ENCODE data around the gene S100A14. TPM values are rescaled to one million over a fixed set of nuclear protein-coding genes. Genes with fewer than 3 reads are reported as not detected.

S100A14 gene
- total RNA-seq, 1 experiment from 2014 or later: 624 TPM

- H3K4me3 ChIP-seq (ENCODE audit: low read depth, low read length): no peak overlapping the region
- TF ChIP-seq CTCF (IDR thresholded peaks at IDR 0.05; ENCODE audit: insufficient read depth in 1 of 2, low read depth in 1 of 2, low read length in 1 of 2, severe bottlenecking in 1 of 2, unreplicated experiment in 1 of 2): no peak
- H3K36me3 ChIP-seq (ENCODE audit: control insufficient read depth, insufficient read depth, low read length): peaks cover 8% of the 10 kb centered on the region
- H3K4me1 ChIP-seq: peaks cover 49% of the 10 kb centered on the region
- H3K4me1 Mint-ChIP-seq (ENCODE audit: low read depth, unreplicated experiment): peaks cover 35% of the 10 kb centered on the region
- H3K4me3 Mint-ChIP-seq (ENCODE audit: unreplicated experiment): no peak overlapping the region
- intact Hi-C loops (cut with micrococcal nuclease; ENCODE audit: unreplicated experiment): no loop called here
- no peaks in the 10 kb centered on the region for H3K27me3 ChIP-seq (replicated peaks; ENCODE audit: control insufficient read depth, insufficient read depth, low read length)
- no peaks in the 10 kb centered on the region for H3K9me3 Mint-ChIP-seq (ENCODE audit: unreplicated experiment)
- peaks cover 62% of the 10 kb centered on the region for H3K36me3 Mint-ChIP-seq (ENCODE audit: insufficient read depth, unreplicated experiment)
- BruUV-seq (replicated peaks): no TSS peak
- H3K9me3 ChIP-seq: no peaks in the 10 kb centered on the region
- H3K27ac Mint-ChIP-seq (ENCODE audit: unreplicated experiment): no peak overlapping the region
- POLR2A ChIA-PET: interaction anchor here (1.0 to 1.5 kb wide), 2 partner anchors 10 to 20 kb away, joined by 3 to 9 read pairs; partner anchors contain the start of gene S100A13
- DNase-seq: no peak
- CTCF ChIA-PET: interaction anchor here (0.6 to 1.5 kb wide), 6 partner anchors 9 to 41 kb away, joined by 3 to 7 read pairs (median 4); partner anchors contain the start of genes S100A13 and S100A14
- H3K27me3 Mint-ChIP-seq (ENCODE audit: insufficient read depth, unreplicated experiment): no peaks in the 10 kb centered on the region
Observed at GRCh38 chr1:153607381-153607780, 8.7 kb downstream of the S100A14 start.

GRCh38 chr1:153606194-153606593 lies 9.9 kb downstream of the S100A14 start:
- no peak for TF ChIP-seq CTCF (IDR thresholded peaks at IDR 0.05; ENCODE audit: insufficient read depth in 1 of 2, low read depth in 1 of 2, low read length in 1 of 2, severe bottlenecking in 1 of 2, unreplicated experiment in 1 of 2)
- BruUV-seq (replicated peaks): no TSS peak
- no peaks in the 10 kb centered on the region for H3K27me3 Mint-ChIP-seq (ENCODE audit: insufficient read depth, unreplicated experiment)
- H3K4me3 ChIP-seq (ENCODE audit: low read depth, low read length): no peak overlapping the region
- H3K9me3 ChIP-seq: no peaks in the 10 kb centered on the region
- intact Hi-C loops (cut with micrococcal nuclease; ENCODE audit: unreplicated experiment): no loop called here
- POLR2A ChIA-PET: interaction anchor here (0.9 kb wide), 1 partner anchor 28 kb away, joined by 4 read pairs; the partner anchor contains the start of gene CHTOP
- H3K27me3 ChIP-seq (replicated peaks; ENCODE audit: control insufficient read depth, insufficient read depth, low read length): no peaks in the 10 kb centered on the region
- CTCF ChIA-PET: interaction anchor here (0.6 kb wide), 1 partner anchor 27 kb away, joined by 3 read pairs; no protein-coding TSS in a partner anchor
- peaks cover 49% of the 10 kb centered on the region for H3K4me1 ChIP-seq
- H3K36me3 Mint-ChIP-seq (ENCODE audit: insufficient read depth, unreplicated experiment): peaks cover 58% of the 10 kb centered on the region
- no peak for DNase-seq
- peak overlapping the region; percentile 42 for H3K27ac Mint-ChIP-seq (ENCODE audit: unreplicated experiment)
- no peaks in the 10 kb centered on the region for H3K9me3 Mint-ChIP-seq (ENCODE audit: unreplicated experiment)
- no peak overlapping the region for H3K4me3 Mint-ChIP-seq (ENCODE audit: unreplicated experiment)
- peaks cover 26% of the 10 kb centered on the region for H3K4me1 Mint-ChIP-seq (ENCODE audit: low read depth, unreplicated experiment)
- H3K36me3 ChIP-seq (ENCODE audit: control insufficient read depth, insufficient read depth, low read length): peaks cover 8% of the 10 kb centered on the region

- Histone ChIP-seq H3K4me3 (ENCODE audit: low read depth, low read length) (no peak overlapping the region), H3K27me3 (replicated peaks; ENCODE audit: control insufficient read depth, insufficient read depth, low read length) (no peaks in the 10 kb centered on the region), H3K9me3 (no peaks in the 10 kb centered on the region), H3K36me3 (ENCODE audit: control insufficient read depth, insufficient read depth, low read length) (peaks cover 4% of the 10 kb centered on the region), H3K4me1 (peaks cover 18% of the 10 kb centered on the region)
- ChIA-PET POLR2A (interaction anchor here (1.1 kb wide), 1 partner anchor 13 kb away, joined by 4 read pairs; the partner anchor contains the start of gene S100A14), CTCF (interaction anchor here (0.6 kb wide), 1 partner anchor 1067 kb away, joined by 3 read pairs; no protein-coding TSS in a partner anchor)
- peaks cover under 1% of the 10 kb centered on the region for H3K4me1 Mint-ChIP-seq (ENCODE audit: low read depth, unreplicated experiment)
- H3K4me3 Mint-ChIP-seq (ENCODE audit: unreplicated experiment): no peak overlapping the region
- no peak for DNase-seq
- H3K27ac Mint-ChIP-seq (ENCODE audit: unreplicated experiment): no peak overlapping the region
- intact Hi-C loops (cut with micrococcal nuclease; ENCODE audit: unreplicated experiment): no loop called here
- BruUV-seq (replicated peaks): no TSS peak
- TF ChIP-seq CTCF (IDR thresholded peaks at IDR 0.05; ENCODE audit: insufficient read depth in 1 of 2, low read depth in 1 of 2, low read length in 1 of 2, severe bottlenecking in 1 of 2, unreplicated experiment in 1 of 2): no peak
- no peaks in the 10 kb centered on the region for H3K27me3 Mint-ChIP-seq (ENCODE audit: insufficient read depth, unreplicated experiment)
- H3K9me3 Mint-ChIP-seq (ENCODE audit: unreplicated experiment): no peaks in the 10 kb centered on the region
- H3K36me3 Mint-ChIP-seq (ENCODE audit: insufficient read depth, unreplicated experiment): peaks cover 28% of the 10 kb centered on the region
Observed at GRCh38 chr1:153602749-153603148, 13.4 kb downstream of the S100A14 start.

Measured in Caco-2 (cell line).